IPS DF 6.9 (cell line): Measurements from ENCODE around the gene OPCML.

Experiments used
- DNase-seq: peaks from one replicate; pipeline ENCODE4 v3.0.0-alpha.2; 2013; ENCODE audit warnings: low read depth, low spot score
- H3K27ac ChIP-seq: one replicate; pipeline ENCODE4 v1.5.1; 2013; ENCODE audit warnings: low read length, control low read depth
- H3K27me3 ChIP-seq: 2 replicates; pipeline ENCODE4 v1.6.1; 2013; ENCODE audit warnings: mild to moderate bottlenecking, low read length; ENCODE audit not compliant: control insufficient read depth, insufficient read depth
- H3K36me3 ChIP-seq: 2 replicates; pipeline ENCODE4 v1.6.1; 2013; ENCODE audit warnings: low read length; ENCODE audit not compliant: control insufficient read depth, insufficient read depth
- H3K4me1 ChIP-seq: 2 replicates; pipeline ENCODE4 v1.6.1; 2013; ENCODE audit warnings: low read length; ENCODE audit not compliant: control insufficient read depth, insufficient read depth
- H3K4me3 ChIP-seq: 2 replicates; pipeline ENCODE4 v1.5.1; 2013; ENCODE audit warnings: mild to moderate bottlenecking, low read length
- H3K9me3 ChIP-seq: 2 replicates; pipeline ENCODE4 v1.6.1; 2013; ENCODE audit warnings: low read length, inconsistent platforms; ENCODE audit not compliant: control insufficient read depth, insufficient read depth
- WGBS: extraction: QIAGEN DNeasy Blood & Tissue Kit; methylation state at CpG from one replicate; pipeline ENCODE4 v1.1.7; 2013; ENCODE audit warnings: mixed read lengths, missing lambda C conversion rate; ENCODE audit not compliant: insufficient read length, insufficient coverage; 5-methylcytosine and 5-hydroxymethylcytosine counted together

Gene OPCML

GRCh38 chr11:133104009-133104744 is 428.1 kb downstream of the OPCML start:
- Histone ChIP-seq H3K4me1 (no peaks in the 10 kb centered on the region), H3K27ac (no peak overlapping the region), H3K9me3 (no peaks in the 10 kb centered on the region), H3K27me3 (no peaks in the 10 kb centered on the region), H3K36me3 (no peaks in the 10 kb centered on the region), H3K4me3 (no peak overlapping the region)
- no peak for DNase-seq
- WGBS = no CpG with 5 or more reads among the region's 4 CpGs

GRCh38 chr11:133096981-133097380 is 435.3 kb downstream of the OPCML start:
- no peak for DNase-seq
- Histone ChIP-seq H3K36me3 (no peaks in the 10 kb centered on the region), H3K4me1 (no peaks in the 10 kb centered on the region), H3K9me3 (no peaks in the 10 kb centered on the region), H3K27me3 (no peaks in the 10 kb centered on the region), H3K4me3 (no peak overlapping the region), H3K27ac (no peak overlapping the region)
- WGBS = 100% methylated on average over 2 of the region's 5 CpGs

- Histone ChIP-seq H3K36me3 (no peaks in the 10 kb centered on the region), H3K27ac (no peak overlapping the region), H3K27me3 (no peaks in the 10 kb centered on the region; the same call in 1 of the 2 replicates), H3K4me3 (no peak overlapping the region), H3K4me1 (no peaks in the 10 kb centered on the region), H3K9me3 (no peaks in the 10 kb centered on the region)
- WGBS = no CpG with 5 or more reads among the region's 5 CpGs
- no peak for DNase-seq
These were observed 445.8 kb downstream of the OPCML start for GRCh38 chr11:133086518-133086917.

- H3K4me1 ChIP-seq = no peaks in the 10 kb centered on the region; the same call in none of the 2 replicates
- H3K4me3 ChIP-seq = peak overlapping the region; percentile 45; the same call in 1 of the 2 replicates
- H3K9me3 ChIP-seq = no peaks in the 10 kb centered on the region
- DNase-seq = peak; percentile 27
- no peak overlapping the region for H3K27ac ChIP-seq
- no peaks in the 10 kb centered on the region; the same call in 1 of the 2 replicates for H3K27me3 ChIP-seq
- no peaks in the 10 kb centered on the region for H3K36me3 ChIP-seq
- no CpG with 5 or more reads among the region's 71 CpGs for WGBS
These were observed 449.3 kb downstream of the OPCML start for GRCh38 chr11:133082841-133083488.

GRCh38 chr11:133082453-133082781 is 449.9 kb downstream of the OPCML start:
- DNase-seq = no peak

GRCh38 chr11:133081730-133082452 is 450.4 kb downstream of the OPCML start:
- no peaks in the 10 kb centered on the region; the same call in 1 of the 2 replicates for H3K27me3 ChIP-seq
- no peaks in the 10 kb centered on the region; the same call in none of the 2 replicates for H3K4me1 ChIP-seq
- no peaks in the 10 kb centered on the region for H3K9me3 ChIP-seq
- WGBS = no CpG with 5 or more reads among the region's 43 CpGs
- no peak overlapping the region for H3K4me3 ChIP-seq
- H3K27ac ChIP-seq = no peak overlapping the region
- DNase-seq = no peak
- no peaks in the 10 kb centered on the region for H3K36me3 ChIP-seq

More at GRCh38 chr11:133082453-133082781, 449.9 kb downstream of the OPCML start:
- H3K4me1 ChIP-seq = no peaks in the 10 kb centered on the region; the same call in none of the 2 replicates
- H3K4me3 ChIP-seq = peak overlapping the region; percentile 26; the same call in 1 of the 2 replicates
- no peaks in the 10 kb centered on the region; the same call in 1 of the 2 replicates for H3K27me3 ChIP-seq
- WGBS = 100% methylated on average over 3 of the region's 23 CpGs
- no peaks in the 10 kb centered on the region for H3K9me3 ChIP-seq
- H3K27ac ChIP-seq = no peak overlapping the region
- H3K36me3 ChIP-seq = no peaks in the 10 kb centered on the region

- WGBS = no CpG with 5 or more reads among the region's 9 CpGs
- Histone ChIP-seq H3K36me3 (no peaks in the 10 kb centered on the region), H3K4me3 (no peak overlapping the region), H3K4me1 (no peaks in the 10 kb centered on the region; the same call in none of the 2 replicates), H3K9me3 (no peaks in the 10 kb centered on the region), H3K27me3 (no peaks in the 10 kb centered on the region; the same call in 1 of the 2 replicates), H3K27ac (no peak overlapping the region)
- DNase-seq = no peak
These were observed 451.3 kb downstream of the OPCML start for GRCh38 chr11:133081020-133081419.

- no CpG with 5 or more reads among the region's 24 CpGs for WGBS
- Histone ChIP-seq H3K36me3 (no peaks in the 10 kb centered on the region), H3K27ac (no peak overlapping the region), H3K4me1 (no peaks in the 10 kb centered on the region; the same call in none of the 2 replicates), H3K9me3 (no peaks in the 10 kb centered on the region), H3K4me3 (no peak overlapping the region), H3K27me3 (no peaks in the 10 kb centered on the region; the same call in 1 of the 2 replicates)
- peak; percentile 35 for DNase-seq
These were observed 453.5 kb downstream of the OPCML start for GRCh38 chr11:133078591-133079404.

GRCh38 chr11:133078012-133078411 is 454.3 kb downstream of the OPCML start:
- H3K4me1 ChIP-seq = no peaks in the 10 kb centered on the region; the same call in none of the 2 replicates
- H3K27ac ChIP-seq = no peak overlapping the region
- H3K9me3 ChIP-seq = no peaks in the 10 kb centered on the region
- H3K36me3 ChIP-seq = no peaks in the 10 kb centered on the region
- no peak overlapping the region for H3K4me3 ChIP-seq
- no CpG with 5 or more reads among the region's 16 CpGs for WGBS
- H3K27me3 ChIP-seq = no peaks in the 10 kb centered on the region
- DNase-seq = no peak
